Measurements from ENCODE around the gene SPPL2B.

SPPL2B gene

DNA sequence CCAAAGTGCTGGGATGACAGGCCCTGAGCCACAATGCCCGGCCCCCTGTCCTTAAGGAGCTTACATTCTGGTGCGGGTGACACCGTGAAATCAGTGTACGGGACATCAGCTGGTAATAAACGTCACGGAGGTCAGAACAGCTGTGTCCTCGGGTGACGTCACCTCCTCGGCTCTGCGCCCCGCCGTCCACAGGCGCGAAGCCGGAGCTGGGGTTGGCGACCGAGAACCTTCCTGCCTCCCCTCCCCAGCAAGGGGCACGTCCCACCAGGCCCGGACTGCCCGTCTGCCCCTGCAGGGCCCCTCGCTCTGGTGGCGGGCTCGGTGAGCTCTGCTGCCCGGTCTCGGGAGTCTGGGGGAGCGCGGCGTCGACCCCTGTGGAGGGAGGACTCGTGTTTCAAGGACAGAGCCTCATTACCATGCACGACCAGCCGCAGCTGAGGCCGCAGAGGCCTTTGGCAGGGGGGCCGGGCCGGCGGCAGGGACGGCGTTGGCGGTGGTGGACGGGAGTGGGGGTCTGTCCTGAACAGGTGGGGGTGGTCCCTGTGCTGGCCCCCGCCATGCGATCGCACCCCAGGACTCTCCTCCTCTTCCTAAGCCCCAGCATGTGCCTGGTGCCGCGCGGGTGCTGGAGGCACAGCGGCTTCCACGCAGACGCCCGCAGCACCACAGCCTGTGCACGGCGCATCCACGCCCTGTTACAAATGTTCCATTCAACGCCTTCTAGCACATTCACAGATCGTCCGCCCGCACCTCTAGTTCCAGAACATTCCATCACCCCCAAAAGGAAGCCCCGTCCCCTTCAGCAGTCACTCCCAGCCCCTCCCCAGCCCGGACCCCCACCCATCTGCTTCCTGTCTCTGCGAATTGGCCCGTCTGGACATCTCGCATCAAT is 25.9 kb upstream of the SPPL2B start:
- no peak for DNase-seq (ENCODE audit: low read depth in 1 of 2, low spot score in 1 of 2)

DNA sequence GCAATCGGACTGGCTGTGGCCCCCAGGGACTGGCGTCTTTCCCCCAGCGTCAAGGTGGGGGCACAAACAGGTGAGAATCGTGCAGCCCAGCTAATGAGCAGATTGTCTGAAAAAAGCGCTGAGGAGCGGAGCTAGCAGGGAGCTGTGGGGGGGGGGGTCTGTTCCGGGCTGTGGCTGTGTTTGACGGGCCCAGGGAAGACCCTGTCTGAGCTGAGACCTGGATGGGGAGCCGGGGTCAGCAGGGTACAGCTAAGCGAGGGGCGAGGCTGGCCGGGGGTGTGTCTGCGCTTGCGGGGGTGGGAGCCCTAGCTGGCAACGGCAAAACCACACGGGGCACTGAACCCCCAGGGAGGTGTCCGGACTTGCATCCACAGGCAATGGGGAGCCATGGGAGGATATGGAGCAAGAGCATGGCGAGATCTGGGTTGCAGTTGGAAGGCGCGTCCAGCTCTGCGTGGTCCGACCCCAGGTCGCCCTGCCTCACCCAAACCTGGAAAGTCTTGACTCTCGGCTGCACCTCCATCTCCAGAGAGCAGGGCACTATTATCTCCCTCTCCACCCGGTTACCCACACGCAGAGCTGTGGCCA is 25.2 kb upstream of the SPPL2B start:
- DNase-seq (ENCODE audit: low read depth in 1 of 2, low spot score in 1 of 2): no peak

DNA sequence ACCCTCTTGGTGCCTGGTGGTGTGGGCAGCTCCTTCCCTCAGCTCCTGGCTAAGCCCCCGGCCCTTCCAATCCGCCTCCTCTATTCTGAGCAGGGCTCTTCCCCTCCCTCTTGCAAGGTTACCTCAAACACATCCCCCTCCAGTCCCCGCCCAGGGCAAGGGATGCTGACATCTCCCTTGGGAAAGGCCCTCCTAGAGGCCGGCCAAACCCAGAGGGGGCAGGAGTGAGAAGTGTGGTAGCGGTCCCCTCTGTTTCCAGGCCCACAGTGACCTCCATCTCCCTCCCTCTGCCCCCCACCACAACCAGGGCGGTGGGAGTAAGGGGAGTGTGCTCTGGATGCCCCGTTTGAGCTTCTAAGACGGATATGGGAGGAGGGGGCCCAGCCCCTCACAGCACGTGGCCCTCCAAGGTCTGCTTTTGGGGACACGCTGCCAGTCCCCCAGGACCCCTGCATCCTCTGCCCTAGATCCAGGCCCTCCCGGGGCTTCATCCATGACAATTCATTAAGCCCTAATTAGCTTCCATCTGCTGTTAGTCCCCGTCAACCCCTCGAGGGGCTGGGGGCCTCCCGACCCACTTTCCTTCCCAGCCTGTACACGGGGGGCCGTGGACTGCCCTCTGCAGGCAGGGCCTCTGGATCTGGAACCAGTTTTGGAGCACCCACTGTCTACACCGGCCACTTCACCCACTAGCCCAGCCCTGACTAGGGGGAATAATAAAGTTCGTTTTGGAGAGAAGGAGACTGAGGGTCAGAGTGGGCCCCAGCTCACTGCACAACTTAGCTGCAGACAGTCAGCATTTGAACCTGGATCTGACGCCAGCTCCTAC is 22.8 kb upstream of the SPPL2B start:
- DNase-seq (ENCODE audit: low read depth in 1 of 2, low spot score in 1 of 2): no peak

DNA sequence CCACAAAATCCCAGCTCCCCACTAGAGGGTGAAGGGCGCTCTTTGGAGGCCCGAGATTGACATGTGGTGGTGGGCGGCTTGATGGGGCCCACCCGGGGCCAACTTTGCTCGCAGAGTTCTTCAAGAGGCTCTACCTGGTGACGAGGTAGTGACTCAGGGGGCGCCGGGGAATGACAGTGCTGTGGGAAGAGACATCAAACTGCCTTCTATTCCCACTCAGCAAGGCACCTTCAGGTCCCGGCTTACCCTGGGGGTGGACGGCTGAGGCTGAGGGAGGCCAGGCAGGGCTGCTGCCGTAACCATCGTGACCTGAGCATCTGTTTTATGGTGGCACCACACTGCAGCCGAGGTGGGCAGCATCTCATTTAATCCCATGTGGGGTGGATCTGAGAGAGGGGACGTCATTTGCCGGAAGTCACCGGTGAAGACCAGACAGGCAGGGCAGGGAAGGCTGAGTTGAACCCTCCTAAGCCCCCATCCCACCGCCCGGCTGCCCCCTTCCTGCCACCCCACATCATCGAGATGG is 22.1 kb upstream of the SPPL2B start:
- no peak for DNase-seq (ENCODE audit: low read depth in 1 of 2, low spot score in 1 of 2)

DNA sequence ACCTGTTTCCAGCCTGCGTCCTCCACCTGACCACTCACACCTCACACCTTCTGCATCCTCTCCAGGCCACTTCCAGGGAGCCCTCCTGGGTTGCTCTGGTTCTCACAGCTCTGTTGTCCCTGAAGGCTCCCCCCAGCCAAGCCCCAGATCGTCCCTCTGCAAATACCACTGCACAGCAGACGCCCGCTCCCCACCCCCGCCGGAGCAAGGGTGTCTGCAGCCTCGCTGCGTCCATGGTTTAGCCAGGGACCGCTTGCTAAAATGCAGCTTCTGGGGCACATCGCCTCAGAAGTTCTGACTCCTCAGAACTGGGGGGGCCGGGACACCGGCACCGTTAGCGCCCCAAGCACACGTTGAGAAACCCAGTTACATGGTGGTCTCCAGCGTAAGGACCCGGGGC is 21.5 kb upstream of the SPPL2B start:
- DNase-seq (ENCODE audit: low read depth in 1 of 2, low spot score in 1 of 2): no peak

DNA sequence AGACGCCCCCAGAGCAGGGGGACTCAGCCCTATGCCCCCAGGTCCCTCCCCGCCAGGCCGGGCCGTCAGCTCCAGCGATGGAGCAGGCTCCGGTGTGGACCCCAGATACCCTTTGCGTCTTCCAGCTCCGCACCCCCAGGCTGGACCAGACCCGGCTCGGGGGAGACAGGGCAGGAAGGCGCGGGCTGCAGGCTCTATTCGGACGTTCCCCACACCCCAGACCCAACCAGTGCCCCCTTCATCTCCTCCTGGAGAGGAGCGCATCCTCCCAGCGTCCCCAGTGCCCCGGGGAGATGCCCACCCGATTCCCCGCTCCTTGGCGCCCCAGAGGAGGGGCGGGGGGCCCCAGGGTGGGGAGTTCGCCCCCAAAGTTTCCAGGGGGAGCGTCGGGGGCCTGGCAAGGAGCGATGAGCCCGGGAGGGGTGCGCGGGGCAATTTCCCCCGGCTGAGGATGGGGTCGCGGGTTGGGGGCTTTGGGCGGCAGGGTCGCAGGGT is 20.9 kb upstream of the SPPL2B start:
- no peak for DNase-seq (ENCODE audit: low read depth in 1 of 2, low spot score in 1 of 2)

DNA sequence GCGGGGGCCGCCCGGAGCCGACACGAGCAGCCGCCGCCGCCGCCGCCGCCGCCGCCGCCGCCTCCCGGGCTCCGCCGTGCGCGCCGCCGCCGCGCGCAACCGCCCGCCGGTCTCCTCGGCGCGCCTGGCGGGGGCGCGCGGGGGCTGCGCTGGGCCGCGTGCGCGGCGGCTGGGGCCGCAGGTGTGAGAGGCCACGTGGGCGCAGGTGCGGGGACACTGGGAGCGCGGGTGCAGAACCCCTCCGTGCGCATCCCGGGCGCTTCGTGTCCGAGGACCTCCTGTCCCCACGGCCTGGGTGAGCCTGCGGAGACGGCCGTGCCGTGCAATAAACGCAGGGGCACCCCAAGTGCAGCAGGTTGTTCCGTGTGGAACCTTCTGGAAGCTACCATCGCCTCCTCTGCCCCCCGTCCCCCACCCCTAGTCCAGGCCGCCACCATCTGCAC is 20.3 kb upstream of the SPPL2B start, which contains the start of gene LINGO3:
LINGO3 (minus strand) TSS at position 41 of the 443 bp plus-strand sequence. CDS start 16,378 bp downstream, outside the sequence.
- DNase-seq (ENCODE audit: low read depth in 1 of 2, low spot score in 1 of 2): no peak

DNA sequence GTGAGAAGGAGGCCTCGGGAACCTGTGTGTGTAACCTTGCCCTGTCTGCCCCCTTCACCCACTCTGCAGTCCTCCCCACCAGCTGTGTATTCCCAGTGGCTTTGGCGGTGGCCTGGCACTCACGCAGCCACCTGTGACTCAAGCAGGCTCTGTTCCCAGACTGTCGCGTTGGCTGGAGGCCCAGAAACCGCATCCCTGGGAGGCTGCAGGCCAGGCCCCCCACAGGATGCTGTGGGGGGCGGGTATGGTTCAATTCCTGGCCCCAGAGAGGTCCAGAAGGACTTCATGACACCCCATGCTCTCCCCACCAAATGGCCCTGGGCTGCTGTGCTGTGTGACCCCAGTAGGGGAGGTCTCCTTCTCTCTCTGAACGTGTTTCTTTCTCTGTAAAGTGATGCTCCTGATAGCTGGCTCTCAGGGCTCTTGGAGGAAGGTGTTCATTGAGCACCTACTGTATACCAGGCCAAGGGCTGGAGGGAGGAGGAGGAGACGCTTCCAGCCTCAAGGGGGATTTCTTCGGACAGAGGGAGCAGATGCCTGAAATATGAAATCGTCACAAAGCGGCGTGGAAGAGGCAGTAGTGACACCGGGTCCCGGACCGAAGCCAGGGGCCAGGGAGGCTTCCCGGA is 18.6 kb upstream of the SPPL2B start:
- DNase-seq (ENCODE audit: low read depth in 1 of 2, low spot score in 1 of 2): no peak

DNA sequence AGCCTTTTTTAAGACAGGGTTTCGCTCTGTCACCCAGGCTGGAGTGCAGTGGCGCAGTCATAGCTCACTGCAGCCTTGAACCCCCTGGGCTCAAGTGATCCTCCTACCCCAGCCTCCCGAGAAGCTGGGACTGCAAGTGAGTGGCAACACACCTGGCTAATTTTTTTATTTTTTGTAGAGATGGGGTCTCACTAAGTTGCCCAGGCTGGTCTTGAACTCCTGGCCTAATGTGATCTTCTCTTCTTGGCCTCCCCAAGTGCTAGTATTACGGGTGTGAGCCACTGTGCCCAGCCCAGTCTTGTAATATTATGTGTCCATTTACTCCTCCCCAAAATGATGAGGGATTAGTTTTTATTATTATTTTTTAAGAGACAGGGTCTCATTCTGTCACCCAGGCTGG is 17.4 kb upstream of the SPPL2B start:
- DNase-seq (ENCODE audit: low read depth in 1 of 2, low spot score in 1 of 2): no peak

DNA sequence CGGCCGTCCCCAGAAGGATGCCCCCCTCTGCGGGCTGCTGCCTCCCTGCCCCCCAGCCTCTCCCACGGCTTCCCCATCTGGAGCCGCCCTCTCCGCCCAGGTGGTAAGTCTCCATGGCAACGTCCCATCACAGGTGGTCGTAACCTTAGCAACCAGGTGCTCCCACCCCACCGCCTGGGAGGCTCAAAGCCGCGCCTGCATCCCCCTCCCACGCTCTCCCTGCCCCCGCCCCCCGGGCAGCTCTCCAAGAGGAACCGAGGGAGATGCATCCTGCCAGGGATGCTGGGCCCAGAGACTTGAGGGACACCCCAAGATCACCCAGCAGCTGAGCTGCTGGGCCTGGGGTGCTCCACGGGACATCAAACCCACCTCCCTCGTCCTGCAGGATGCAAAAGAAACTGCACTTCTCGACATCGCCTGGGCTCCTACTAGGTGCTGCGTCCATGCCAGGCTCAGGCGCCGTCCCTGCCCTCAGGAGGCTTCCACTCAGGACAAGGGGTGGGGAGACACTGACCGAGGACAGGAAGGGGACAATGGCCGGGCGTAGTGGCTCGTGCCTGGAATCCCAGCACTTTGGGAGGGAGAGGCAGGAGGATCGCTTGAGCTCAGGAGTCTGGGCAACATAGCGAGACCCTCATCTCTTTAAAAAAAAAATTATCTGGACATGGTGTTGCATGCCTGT is 15.5 kb upstream of the SPPL2B start:
- DNase-seq (ENCODE audit: low read depth in 1 of 2, low spot score in 1 of 2): no peak

DNA sequence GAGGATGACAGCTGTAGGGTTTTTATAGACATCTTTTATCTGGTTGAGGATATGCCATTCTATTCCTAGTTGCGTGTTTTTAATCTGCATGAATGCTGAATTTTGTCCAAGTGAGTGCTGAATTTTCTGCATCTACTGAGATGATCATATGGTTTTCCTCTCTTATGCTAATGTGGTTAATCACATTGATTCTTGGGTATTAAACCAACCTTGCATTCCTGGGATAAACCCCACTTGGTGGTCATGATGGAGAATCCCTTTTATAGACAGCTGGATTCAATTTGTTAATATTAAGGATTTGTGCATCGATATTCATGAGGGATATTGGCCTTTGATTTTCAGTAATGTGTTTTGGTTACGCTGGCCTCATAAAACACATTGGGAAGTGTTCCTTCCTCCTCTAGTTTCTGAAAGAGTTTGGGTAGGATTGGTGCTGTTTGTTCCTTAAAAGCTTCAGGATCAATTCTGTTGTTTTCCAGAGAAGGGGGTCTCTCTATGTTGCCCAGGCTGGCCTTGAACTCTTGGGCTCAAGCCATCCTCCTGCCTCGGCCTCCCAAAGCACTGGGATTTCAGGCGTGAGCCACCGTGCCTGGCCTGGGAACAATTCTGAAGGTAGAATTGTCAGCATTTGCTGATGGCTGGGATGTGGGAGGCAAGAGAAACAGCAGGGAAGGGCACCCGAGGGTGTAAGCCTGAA is 13.2 kb upstream of the SPPL2B start:
- no peak for DNase-seq (ENCODE audit: low read depth in 1 of 2, low spot score in 1 of 2)

DNA sequence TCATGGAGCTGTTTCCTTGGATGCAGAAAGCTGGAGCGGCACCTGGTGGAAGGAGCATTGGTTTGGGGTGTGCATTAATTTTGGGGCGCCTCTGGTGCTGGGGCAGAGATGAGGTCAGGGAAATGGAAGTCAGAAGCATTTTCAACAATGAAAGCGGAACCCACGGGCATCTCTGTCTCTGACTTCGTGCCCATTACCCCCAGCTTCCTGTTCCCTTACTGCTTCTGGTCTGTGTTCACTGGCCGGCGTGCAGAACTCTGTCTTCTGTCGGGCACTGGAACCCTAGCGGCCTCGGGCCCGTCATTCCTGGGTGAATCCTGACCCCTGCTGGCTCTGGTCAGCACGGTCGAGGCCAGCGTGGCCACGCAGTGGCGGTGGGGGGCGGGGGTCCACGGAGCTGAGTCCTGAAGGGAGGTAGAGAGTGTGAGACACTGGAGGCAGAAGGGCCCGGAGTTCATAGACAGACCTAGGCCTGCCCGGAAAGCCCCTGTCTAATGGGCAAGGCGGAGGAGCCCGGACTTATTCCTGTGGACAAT is 12.6 kb upstream of the SPPL2B start:
- DNase-seq (ENCODE audit: low read depth in 1 of 2, low spot score in 1 of 2): no peak

DNA sequence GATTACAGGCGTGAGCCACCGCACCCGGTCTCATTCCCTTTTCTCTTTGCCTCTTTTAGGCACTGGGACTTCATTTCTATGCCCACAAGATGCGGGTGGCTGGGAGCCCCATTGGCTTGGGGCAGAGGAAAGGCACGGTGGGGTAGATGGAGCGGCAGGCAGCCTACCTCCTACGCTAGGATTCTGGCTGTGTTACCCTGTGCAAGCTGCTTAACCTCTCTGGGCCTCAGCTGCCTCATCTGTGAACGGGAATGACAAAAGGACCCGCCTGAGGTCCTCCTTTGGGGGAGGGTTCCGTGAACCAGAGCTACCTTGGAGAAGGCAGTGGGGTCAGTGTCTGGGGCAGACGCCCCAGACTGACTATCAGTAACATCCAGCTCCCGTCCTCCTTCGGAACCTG is 11.2 kb upstream of the SPPL2B start:
- no peak for DNase-seq (ENCODE audit: low read depth in 1 of 2, low spot score in 1 of 2)

DNA sequence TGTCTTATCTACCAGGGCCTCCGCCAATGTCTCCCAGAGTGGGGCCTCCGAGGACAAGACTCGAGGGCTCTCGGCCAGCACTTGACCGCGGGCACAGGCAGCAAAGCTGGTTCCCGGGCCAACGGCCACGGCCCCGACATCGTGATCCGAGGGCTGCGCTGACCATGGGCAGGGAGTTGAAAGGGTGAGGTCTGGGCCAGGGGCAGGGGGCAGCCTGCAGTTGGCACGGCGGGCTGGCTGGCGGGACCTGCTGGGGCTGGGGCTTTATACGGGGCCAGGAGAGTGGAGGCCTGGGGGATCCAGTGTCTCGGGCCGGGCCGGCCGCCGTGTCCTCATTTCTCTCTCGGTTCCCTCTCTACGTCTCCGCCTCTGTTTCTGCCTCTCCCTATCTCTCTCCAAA is 10.7 kb upstream of the SPPL2B start:
- DNase-seq (ENCODE audit: low read depth in 1 of 2, low spot score in 1 of 2): no peak

DNA sequence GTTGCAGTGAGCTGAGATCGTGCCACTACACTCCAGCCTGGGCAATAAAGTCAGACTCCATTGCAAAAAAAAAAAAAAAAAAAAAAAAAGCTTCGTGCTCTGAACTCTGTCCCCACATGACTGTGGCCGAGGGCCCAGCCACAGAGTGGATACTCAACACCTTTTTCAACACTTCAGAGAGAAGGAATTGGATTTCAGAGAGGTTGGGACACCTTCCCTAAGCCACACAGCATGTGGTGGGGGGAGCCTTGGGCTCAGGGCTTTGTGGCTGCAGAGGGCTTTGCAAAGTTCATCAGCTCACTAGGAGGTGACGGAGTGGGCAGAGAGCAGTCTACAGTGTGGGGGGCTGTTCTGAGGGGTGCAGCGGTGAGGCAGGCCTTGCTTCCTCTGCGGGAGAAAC is 9.6 kb upstream of the SPPL2B start:
- no peak for DNase-seq (ENCODE audit: low read depth in 1 of 2, low spot score in 1 of 2)

DNA sequence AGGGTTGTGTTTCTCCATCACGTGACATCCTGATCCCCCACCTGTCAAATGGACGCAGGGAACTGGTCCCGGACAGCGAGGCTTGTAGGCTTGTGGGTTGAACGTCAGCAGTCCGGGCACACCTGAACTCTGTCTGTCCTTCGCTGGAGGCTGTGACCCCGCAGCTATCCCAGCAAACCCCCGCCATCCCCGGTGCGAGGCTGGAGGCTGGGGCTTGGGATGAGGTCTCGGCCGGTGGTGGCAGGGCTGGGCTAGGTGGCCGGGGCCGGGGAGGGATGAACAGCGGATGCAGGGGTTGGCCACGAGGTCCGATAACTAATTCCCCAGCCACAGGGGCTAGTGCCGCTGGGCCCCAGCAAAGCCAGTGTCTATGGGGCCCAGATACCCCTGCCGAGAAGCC is 8.9 kb upstream of the SPPL2B start:
- DNase-seq (ENCODE audit: low read depth in 1 of 2, low spot score in 1 of 2): no peak

DNA sequence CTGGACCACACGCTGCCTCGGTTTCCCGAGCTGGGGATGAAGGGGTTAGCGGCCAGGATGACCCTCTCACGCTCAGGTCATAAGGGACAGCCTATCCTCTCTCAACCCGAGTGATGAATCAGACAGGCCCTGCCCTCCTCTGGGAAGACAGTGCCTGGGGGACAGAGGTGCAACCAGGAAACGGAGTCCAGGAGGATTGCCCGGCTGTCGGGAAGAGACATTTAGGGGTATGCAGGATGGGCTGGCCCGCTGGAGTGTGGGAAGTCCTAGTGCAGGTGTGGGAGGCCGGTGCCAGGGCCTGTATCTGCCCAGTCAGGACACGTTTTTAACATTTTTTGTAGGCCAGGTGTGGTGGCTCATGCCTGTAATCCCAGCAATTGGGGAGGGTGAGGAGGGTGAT is 8.4 kb upstream of the SPPL2B start:
- DNase-seq (ENCODE audit: low read depth in 1 of 2, low spot score in 1 of 2): no peak

DNA sequence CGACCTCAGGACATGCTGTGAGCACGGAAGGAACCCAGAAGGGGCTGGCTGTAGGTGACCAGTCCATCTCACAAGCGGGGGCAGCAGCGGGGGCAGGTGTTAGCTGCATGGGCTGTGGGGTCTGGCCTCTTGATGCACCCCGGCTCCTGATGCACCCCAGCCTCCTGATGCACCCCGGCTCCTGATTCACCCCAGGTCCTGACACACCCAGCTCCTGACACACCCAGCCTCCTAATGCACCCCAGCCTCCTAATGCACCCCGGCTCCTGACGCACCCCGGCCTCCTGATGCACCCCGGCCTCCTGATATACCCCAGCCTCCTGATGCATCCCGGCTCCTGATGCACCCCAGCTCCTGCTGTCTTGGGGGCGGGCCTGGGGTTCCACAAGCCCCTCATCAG is 7.5 kb upstream of the SPPL2B start:
- DNase-seq (ENCODE audit: low read depth in 1 of 2, low spot score in 1 of 2): no peak

DNA sequence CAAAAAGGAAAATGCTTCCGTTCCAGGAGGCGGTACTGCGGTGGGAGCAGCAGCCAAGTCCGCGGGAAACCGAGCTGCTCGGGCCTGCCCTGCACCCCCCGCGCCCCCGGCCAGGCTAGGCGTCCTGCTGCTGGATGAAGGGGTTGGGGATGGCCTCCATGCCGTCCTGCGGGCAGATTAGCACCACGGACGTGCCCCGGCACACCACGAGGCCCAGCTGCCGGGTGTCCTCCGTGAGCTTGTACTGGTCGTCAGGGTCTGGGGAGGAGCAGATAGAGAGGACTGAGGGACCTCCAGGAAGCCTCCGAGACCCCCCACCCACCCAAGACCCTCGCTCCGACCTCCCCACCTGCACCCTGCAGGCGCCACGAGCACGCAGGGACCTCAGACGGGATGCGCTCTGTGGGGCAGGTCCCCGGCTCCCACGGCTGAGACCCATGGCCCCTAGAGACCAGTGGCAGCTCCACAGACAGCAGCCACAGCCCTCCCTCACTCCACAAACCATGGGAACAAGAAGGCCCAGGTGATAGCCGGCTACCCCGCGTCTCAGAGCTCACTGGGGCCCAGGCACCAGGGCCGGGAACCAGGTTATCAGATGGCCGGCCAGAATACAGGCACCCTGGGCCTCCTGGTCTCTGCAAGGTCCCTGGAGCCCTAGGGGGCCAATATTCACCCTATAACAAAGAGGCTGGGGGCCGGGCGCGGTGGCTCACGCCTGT is 6.8 kb upstream of the SPPL2B start:
- DNase-seq (ENCODE audit: low read depth in 1 of 2, low spot score in 1 of 2): no peak
